PC-3 (cell line): ENCODE results near the gene C5orf47.

ENCODE experiments used
- CTCF ChIP-seq: fragments of 300-600 bp; sonication (generic); conservative IDR thresholded peaks from 2 replicates; pipeline ENCODE4 v1.5.1; 2017; ENCODE audit warnings: antibody characterized with exemption, low read depth, mild to moderate bottlenecking, low read length
- EZH2 ChIP-seq: fragments of 300-600 bp; sonication (generic); IDR thresholded peaks from one replicate; pipeline ENCODE4 v1.6.1; 2017; ENCODE audit warnings: antibody characterized with exemption, mild to moderate bottlenecking, low read length; ENCODE audit not compliant: unreplicated experiment

- TF ChIP-seq CTCF (no peak), EZH2 (no peak)
Observed at GRCh38 chr5:174053905-174054304, 64.9 kb downstream of the C5orf47 start.
